HG03060 (cell line): ENCODE results near the gene SORCS2.

Experiments used
- ATAC-seq: cut with Tn5 transposase; IDR thresholded peaks from one replicate; pipeline ENCODE4 v1.9.1; 2021; ENCODE audit warnings: low read depth, moderate number of reproducible peaks; ENCODE audit not compliant: unreplicated experiment

SORCS2 gene

GRCh38 chr4:7700665-7701064 lies 508.3 kb downstream of the SORCS2 start:
- ATAC-seq: no peak

DNA sequence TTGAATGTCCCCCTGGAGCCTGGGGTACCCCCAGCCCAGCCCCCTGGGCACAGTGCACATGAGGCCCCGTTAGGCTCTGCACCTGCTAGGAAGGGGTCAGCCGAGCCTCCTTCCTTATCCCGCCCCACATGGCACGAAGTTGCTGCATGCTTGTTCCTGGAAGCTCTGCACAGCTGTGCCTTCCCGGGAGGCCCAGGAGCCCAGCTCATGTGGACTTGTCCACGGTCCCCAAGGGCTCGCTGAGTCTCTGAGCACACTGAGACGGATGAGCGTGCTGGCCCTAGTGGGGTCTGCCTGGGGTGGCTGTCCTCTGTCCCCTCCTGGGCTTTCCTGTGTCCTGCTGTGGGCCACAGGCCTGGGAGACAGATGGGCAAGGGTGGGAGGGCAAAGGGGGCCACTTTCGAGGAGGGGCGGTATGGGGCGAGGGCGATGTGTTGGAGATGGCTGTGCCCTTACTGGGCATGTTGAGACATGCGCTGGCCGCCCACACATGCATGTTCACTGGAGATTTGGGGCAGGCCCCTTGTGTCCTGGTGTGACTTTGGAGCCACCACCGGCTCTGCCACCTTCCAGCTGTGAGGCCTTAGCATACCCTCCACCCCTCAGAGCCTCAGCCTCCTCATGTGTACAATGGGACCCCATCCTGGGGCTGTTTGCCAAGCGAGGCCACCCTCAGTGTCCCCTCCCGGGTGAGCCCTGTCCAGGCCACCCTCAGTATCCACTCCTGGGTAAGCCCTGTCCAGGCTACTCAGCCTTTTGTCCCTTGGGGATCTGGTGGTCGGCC lies 509.7 kb downstream of the SORCS2 start:
- no peak for ATAC-seq

DNA sequence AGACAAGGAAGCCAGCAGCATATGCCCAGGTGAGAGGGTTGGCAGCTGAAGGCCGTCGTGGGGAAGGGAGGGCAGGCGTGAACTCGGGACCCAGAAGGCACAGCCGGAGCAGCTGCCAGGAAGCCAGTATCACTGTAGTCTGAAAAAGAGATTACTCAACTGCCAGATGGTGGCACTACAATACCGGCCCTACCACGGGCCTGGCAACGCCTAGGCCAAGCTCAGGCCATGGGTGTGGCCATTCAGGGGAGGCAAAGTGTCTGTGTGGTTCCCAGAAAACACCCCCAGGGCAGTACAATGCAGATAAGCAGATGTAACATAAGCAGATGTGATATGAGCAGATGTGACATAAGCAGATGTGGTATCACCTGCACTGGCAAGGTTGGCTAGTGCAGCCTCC lies 511.4 kb downstream of the SORCS2 start:
- no peak for ATAC-seq

GRCh38 chr4:7704091-7704490 lies 511.8 kb downstream of the SORCS2 start:
- no peak for ATAC-seq

GRCh38 chr4:7704625-7705024 lies 512.3 kb downstream of the SORCS2 start:
- ATAC-seq: no peak

DNA sequence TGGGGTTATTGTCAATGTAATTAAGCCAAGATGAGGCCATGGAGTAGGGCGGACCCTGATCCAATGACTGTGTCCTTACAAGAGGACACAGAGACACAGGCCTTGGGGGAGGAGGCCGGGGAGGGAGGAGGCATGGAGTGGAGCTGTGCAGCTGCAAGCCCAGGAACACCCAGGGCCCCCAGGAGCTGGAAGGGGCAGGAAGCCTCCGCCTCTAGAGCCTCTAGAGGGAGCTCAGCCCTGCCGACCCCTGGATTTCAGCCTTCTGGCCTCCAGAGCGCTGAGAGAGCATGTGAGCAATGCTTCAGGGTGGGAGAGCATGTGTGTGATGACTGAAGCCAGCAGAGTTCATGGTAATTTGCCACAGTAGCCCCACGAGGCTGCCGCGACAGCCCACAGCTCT lies 512.7 kb downstream of the SORCS2 start:
- no peak for ATAC-seq

GRCh38 chr4:7705593-7705992 lies 513.3 kb downstream of the SORCS2 start:
- ATAC-seq: no peak

GRCh38 chr4:7708238-7708637 lies 515.9 kb downstream of the SORCS2 start:
- ATAC-seq: no peak

DNA sequence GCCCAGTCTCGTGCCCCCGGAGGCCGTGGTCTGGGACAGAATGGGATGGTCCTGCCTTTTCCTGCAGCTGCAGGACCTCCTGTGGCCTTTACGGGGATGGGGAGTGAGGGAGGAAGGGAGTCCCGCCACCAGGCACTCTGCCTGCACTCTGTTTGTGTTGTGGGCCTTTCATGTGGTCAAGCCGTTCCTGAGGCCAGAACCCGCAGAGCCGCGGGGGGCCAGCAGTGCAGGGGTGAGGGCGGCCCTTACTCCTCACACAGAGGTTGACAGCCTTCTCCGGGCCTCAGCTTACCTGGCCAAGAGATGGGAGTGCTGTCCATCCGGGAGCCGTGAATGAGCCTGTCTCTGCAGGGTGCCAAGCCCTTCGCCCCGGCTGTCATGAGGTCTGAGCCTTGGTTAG lies 516.6 kb downstream of the SORCS2 start:
- ATAC-seq: no peak

DNA sequence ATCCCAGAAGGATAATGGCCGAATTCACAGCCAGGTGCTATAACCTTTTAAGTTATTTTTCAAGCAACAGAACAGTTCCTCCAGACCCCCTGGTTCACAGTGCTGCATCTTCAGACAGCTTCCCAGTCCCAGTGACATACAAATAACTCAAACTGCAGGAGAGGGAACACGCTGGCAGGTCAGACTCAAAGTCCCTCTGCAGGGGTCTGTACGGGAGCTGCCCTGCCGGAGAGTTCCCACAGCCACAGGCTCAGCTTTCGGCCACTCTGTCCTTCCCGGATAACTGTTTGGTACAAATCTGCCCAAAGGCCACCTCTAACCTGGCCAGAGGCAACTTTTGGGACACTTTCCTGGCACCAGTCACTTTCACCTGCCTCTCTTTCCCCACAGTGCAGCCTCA lies 517.1 kb downstream of the SORCS2 start:
- ATAC-seq: no peak

- ATAC-seq: no peak
Measured at GRCh38 chr4:7710126-7710525, 517.8 kb downstream of the SORCS2 start.

- ATAC-seq: no peak
Measured at GRCh38 chr4:7710576-7711306, 518.4 kb downstream of the SORCS2 start.

- no peak for ATAC-seq
Measured at GRCh38 chr4:7711307-7711963, 519.1 kb downstream of the SORCS2 start.

DNA sequence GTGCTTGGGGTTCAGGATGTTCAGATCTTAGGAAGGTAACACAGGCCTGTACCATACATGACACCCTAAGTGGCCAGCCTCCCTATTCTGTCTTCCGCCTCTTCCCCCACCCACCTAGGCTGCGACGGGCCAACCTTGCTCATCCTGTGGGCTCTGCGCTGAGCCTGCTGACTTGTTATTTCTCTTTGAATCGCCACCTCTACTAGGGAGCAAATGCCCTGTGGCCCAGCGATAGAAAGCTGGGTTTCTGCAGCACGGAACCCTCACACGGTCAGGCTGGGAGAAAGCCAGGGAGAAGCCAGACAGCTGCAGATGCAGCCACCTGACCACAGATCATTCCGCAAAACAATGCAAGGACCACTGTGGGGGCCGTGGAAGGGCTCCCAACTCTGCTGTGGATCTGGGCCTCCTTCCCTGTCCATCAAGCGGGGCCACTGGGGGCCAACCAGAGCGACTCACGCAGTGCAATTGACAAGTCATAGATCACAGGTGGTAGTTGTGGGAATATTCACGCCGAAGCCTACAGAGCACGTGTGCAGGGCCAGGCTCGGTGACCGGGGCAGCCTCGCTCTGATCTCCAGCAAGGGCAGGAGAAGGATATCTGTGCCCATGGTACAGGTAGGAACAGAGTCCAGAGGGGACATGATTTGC lies 519.8 kb downstream of the SORCS2 start:
- ATAC-seq: no peak

DNA sequence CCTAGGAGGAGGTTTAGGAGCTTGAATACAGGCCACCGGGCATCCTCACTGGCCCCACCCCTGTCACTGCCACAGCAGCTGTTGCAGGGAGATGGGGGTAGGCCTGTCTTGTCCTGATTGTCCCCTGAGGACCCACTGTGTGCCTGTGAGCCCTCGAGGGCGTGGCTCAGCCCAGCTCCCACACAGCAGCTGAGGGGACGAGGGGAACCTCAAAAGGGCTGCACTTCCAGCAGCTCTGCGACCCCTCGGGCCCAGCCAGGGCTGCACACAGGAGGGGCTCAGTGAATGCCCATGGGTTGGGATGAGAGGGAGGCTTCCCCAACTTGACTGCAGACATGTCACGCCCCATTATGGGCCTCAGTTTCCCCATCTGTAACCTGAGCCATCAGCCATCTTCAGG lies 521.4 kb downstream of the SORCS2 start:
- ATAC-seq: no peak

DNA sequence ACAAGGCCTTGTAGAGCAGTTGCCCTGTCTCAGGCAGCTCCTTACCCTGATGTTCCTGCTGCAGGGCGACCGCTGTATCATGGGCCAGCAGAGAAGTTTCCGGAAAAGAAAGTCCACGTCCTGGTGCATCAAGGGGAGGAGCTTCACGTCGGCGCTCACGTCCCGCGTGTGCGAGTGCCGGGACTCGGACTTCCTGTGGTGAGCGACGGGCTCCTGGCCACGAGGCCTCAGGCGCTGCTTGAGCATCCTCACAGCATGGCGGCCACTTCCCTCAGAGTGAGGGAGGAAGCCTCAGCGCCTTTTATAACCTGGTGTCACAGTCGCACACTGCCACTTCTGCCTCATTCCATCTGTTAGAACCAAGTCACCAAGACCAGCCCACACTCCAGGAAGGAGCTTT lies 521.8 kb downstream of the SORCS2 start:
- ATAC-seq: no peak

- no peak for ATAC-seq
Measured at GRCh38 chr4:7714738-7715137, 522.4 kb downstream of the SORCS2 start.

GRCh38 chr4:7715271-7716009 lies 523.1 kb downstream of the SORCS2 start:
- no peak for ATAC-seq

DNA sequence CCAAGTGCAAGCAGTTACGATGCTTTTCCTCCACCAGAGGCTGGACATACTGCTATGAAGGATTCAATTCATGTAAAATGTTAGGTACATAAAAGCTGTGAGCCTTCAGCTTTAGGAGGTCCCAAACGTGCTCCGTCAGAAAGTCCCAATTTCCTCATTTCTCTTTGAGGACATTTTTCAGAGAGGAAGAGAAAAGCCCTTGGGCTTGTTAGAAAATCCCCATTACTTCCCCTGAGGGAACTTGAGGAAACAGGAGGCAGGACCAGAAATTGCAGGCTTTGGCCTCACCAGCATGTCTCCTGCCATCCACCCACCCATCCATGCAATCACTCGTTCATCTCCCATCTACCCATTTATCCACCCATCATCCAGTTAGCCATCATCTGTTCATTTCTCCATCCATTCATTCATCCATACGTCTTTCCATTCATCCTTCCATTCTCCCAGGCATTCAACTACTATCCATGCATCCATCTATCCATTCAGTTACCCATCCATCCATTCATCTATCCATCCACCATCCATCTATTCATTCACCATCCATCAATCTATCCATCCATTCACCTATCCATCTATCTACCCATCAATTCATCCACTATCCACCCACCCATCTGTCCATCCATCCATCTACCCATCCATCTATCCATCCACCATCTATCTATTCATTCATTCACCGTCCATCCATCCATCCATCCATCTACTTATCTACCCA lies 523.8 kb downstream of the SORCS2 start:
- no peak for ATAC-seq

DNA sequence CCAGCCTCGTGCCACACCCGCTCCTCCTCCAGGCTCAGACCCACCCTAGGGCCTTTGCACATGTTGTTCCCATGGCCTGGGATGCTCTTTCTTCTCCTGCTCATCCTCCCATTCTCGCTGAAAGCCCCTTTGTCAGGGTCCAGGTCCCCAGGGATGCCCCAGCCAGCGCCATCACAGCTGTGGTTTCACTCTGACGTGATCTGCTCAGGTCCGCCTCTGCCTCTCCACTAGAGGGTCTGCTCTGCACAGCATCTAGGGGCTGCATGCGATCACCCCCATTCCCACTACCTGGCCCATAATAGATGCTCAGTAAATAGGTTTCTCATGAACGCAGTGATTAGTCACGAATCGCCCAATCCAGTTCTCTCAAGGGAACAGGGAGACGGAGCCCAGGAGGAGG lies 524.8 kb downstream of the SORCS2 start:
- ATAC-seq: no peak
